ENCODE data around the gene ZBTB37. TPM values are rescaled to one million over a fixed set of nuclear protein-coding genes. Genes with fewer than 3 reads are reported as not detected.

Gene ZBTB37
- total RNA-seq, 4 donors from 2014 or later: 1.6 to 6.3 (median 3.3) TPM

DNA sequence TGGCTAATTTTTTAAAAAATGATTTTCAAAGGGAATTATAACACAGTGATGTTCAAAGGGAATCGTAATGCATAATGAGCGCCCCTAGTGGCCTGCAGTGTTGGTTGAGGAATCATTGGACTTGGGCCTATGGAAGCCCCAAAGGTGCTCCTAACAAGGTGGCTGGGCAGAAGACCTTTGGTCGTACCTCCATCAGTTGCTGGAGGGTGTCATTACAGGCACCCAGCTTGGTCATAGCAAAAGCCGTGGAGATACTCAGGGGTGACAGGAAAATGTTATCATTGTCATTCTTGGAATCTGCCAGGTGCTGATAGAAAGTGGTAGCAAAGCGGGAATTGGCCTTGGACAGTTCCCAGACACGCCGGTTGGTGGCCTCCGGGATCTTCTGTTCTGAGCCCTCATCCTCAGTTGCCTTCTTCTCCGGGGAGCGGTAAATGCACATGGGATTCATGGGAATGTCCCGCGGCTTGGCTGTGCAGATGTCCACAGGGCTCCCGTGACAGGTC is 46.2 kb downstream of the ZBTB37 start:
- Histone ChIP-seq H3K9me3 (no peaks in the 10 kb centered on the region), H3K27me3 (no peaks in the 10 kb centered on the region), H3K4me1 (no peaks in the 10 kb centered on the region), H3K4me3 (no peak overlapping the region), H3K36me3 (no peaks in the 10 kb centered on the region), H3K27ac (no peak overlapping the region)
- intact Hi-C loops (cut with DNase I): no loop called here
- no peak for TF ChIP-seq POLR2A (IDR thresholded peaks at IDR 0.05)
- TF ChIP-seq, protein P1, sequence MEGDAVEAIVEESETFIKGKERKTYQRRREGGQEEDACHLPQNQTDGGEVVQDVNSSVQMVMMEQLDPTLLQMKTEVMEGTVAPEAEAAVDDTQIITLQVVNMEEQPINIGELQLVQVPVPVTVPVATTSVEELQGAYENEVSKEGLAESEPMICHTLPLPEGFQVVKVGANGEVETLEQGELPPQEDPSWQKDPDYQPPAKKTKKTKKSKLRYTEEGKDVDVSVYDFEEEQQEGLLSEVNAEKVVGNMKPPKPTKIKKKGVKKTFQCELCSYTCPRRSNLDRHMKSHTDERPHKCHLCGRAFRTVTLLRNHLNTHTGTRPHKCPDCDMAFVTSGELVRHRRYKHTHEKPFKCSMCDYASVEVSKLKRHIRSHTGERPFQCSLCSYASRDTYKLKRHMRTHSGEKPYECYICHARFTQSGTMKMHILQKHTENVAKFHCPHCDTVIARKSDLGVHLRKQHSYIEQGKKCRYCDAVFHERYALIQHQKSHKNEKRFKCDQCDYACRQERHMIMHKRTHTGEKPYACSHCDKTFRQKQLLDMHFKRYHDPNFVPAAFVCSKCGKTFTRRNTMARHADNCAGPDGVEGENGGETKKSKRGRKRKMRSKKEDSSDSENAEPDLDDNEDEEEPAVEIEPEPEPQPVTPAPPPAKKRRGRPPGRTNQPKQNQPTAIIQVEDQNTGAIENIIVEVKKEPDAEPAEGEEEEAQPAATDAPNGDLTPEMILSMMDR (IDR thresholded peaks at IDR 0.05): peak in 3 of 6 experiments; percentile 16 to 52 (median 35)
- no peak for DNase-seq
- 73 to 82% methylated on average over 6 to 11 of the region's 13 CpGs for WGBS, 2 donors

DNA sequence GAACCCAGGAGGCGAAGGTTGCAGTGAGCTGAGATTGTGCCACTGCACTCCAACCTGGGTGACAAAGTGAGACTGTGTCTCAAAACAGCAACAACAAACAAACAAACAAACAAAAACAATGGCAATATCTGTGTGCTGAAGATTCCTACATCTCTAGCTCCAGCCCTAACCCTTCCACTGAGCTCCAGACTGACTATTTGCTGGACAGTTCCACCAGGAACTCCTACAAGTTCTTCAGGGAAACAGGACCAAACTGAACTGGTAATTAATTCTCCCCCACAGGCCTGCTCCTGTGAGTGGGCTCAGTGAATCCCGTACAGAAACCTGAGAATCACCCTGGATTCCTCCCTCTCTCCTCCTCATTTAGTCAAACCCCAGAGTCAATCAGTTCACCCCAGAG is 47.4 kb downstream of the ZBTB37 start:
- DNase-seq: no peak
- no peaks in the 10 kb centered on the region for H3K9me3 ChIP-seq
- H3K36me3 ChIP-seq: no peaks in the 10 kb centered on the region
- WGBS, 2 donors: 84 to 85% methylated on average over 2 of the region's 2 CpGs
- H3K4me1 ChIP-seq: no peaks in the 10 kb centered on the region
- H3K27me3 ChIP-seq: no peaks in the 10 kb centered on the region
- no peak overlapping the region for H3K4me3 ChIP-seq
- TF ChIP-seq, protein P1 (IDR thresholded peaks at IDR 0.05): no peak
- TF ChIP-seq POLR2A (IDR thresholded peaks at IDR 0.05): no peak
- H3K27ac ChIP-seq: no peak overlapping the region
- intact Hi-C loops (cut with DNase I): no loop called here

DNA sequence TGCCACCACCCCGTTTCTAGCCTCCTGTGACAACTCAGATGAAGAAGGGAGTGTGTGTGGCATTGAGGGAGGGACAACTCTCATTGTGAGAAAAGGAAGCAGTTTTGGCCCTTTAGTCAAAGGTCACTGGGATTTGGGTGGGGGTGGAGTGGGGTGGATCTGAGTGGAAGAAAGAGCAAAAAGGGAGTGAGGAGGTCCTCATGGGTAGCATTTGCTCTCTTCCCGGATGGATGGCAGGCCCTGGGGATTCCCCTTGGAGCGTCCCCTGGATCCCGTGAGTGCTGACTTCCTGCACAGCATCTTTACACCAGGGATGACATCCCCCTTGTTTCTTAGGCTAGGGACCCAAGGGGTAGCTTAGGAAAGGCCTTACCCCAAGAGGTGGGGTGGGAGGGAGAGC is 48.5 kb downstream of the ZBTB37 start:
- Histone ChIP-seq H3K27ac (no peak overlapping the region), H3K9me3 (no peaks in the 10 kb centered on the region), H3K36me3 (no peaks in the 10 kb centered on the region), H3K4me3 (no peak overlapping the region), H3K4me1 (no peaks in the 10 kb centered on the region), H3K27me3 (no peaks in the 10 kb centered on the region)
- TF ChIP-seq, protein P1 (IDR thresholded peaks at IDR 0.05): no peak
- no peak for TF ChIP-seq POLR2A (IDR thresholded peaks at IDR 0.05)
- DNase-seq: no peak
- intact Hi-C loops (cut with DNase I): no loop called here
- 71 to 78% methylated on average over 4 of the region's 4 CpGs for WGBS, 2 donors

DNA sequence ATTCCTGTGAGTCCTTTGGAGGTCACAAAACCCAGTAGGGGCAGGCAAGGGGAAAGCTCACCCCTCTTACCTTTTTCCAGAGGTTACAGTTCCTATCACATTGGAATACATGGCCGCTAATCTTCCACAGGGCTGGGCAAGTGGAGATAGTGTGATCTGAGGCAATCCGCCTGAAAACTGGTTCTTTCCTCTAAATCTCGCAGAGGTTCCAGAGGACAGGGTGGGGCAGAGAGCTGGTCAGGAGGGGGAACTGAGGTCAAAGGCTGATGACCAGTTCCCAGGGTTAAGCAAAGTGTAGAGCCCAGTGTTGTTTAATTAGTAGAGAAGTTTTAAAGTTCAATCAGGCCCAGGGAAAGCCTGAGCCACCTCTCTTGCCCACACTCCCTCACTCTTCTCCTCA is 49.0 kb downstream of the ZBTB37 start, which contains the start of gene SERPINC1:
Gene SERPINC1, minus strand, starts transcription at position 179 of the 400 bp plus-strand sequence. Its CDS starts 68 bp downstream, at position 111.
- no peak for DNase-seq
- no peak for TF ChIP-seq POLR2A (IDR thresholded peaks at IDR 0.05)
- TF ChIP-seq, protein P1 (IDR thresholded peaks at IDR 0.05): no peak
- intact Hi-C loops (cut with DNase I): no loop called here
- Histone ChIP-seq H3K4me3 (no peak within 1 kb of the TSS), H3K36me3 (no peaks in the 10 kb centered on the region), H3K9me3 (no peaks in the 10 kb centered on the region), H3K27me3 (no peaks in the 10 kb centered on the region), H3K27ac (no peak within 1 kb of the TSS), H3K4me1 (no peaks in the 10 kb centered on the region)
- 93 to 100% methylated on average over 2 to 3 of the region's 3 CpGs for WGBS, 2 donors

DNA sequence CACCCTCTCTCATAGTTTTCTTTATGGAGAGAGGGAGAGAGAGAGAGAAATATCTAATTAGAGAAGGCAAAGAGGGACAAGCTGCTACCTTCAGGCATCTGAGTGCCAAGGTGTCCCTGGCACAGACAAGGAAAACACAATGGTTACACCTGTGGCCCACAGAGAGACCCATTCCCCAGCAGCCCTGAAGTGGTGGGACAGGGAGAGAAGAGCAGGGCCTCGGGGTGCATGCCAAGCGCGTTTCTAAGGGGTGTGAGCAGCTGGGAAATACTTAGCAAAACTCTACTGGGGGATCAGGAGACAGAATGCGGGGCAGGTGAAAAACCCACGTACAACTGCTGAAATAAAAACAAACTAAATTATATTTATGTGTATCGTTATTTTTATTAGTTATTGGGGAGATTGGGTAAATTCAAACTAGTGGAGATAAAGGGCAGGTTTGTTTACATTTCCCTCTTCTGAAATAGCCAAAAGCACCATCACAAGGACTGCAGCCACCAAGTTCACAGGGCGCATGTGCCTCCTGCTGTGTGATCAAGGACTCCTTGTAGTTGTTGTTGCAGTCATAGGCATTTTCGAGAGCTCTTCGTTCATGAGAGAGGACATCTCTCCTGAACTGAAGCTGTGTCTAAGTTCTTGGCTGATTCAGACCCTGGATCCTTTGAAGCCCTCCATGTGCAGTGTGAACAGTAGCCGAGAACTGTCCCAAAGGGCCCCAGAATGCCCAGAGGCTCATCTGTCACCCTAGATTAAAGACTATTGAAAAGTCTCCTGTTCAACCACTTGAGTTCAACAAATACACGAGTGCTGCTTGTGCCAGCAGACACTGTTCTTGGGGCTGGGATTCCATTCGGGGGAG is 49.7 kb downstream of the ZBTB37 start:
- Histone ChIP-seq H3K9me3 (no peaks in the 10 kb centered on the region), H3K27ac (no peak overlapping the region), H3K36me3 (no peaks in the 10 kb centered on the region), H3K4me3 (no peak overlapping the region), H3K4me1 (no peaks in the 10 kb centered on the region), H3K27me3 (no peaks in the 10 kb centered on the region)
- intact Hi-C loops (cut with DNase I): no loop called here
- TF ChIP-seq POLR2A (IDR thresholded peaks at IDR 0.05): no peak
- TF ChIP-seq, protein P1 (IDR thresholded peaks at IDR 0.05): no peak
- WGBS, 2 donors: 90 to 91% methylated on average over 9 to 10 of the region's 12 CpGs
- no peak for DNase-seq

All from esophagus squamous epithelium (tissue), 5 donors.